Progenitor cell of endocrine pancreas (in vitro differentiated cells): ENCODE measurements around the gene GRAP2. TPM values are rescaled to one million over a fixed set of nuclear protein-coding genes. Genes with fewer than 3 reads are reported as not detected.

Experiments
- DNase-seq: peaks from one replicate; pipeline ENCODE4 v3.0.0; 2021; ENCODE audit warnings: low spot score; ENCODE audit not compliant: unreplicated experiment
- H3K27ac Mint-ChIP-seq: 2 replicates; pipeline ENCODE4 v1.8.0; 2021; ENCODE audit warnings: mild to moderate bottlenecking, moderate library complexity, mixed read lengths
- H3K27me3 Mint-ChIP-seq: 2 replicates; pipeline ENCODE4 v1.8.0; 2021; ENCODE audit warnings: mixed read lengths
- H3K36me3 Mint-ChIP-seq: 2 replicates; pipeline ENCODE4 v1.8.0; 2022; ENCODE audit warnings: mixed read lengths; ENCODE audit not compliant: insufficient read depth
- H3K4me1 Mint-ChIP-seq: 2 replicates; pipeline ENCODE4 v1.8.0; 2021; ENCODE audit warnings: low read depth, mixed read lengths
- H3K4me3 Mint-ChIP-seq: 2 replicates; pipeline ENCODE4 v1.8.0; 2021; ENCODE audit warnings: low read depth, mild to moderate bottlenecking, moderate library complexity, mixed read lengths
- H3K9me3 Mint-ChIP-seq: 2 replicates; pipeline ENCODE4 v1.8.0; 2021; ENCODE audit warnings: low read depth, mixed read lengths
- CTCF ChIP-seq: fragments of 200-600 bp; sonication (generic); IDR thresholded peaks from one replicate; pipeline ENCODE4 v1.5.0; 2021; ENCODE audit warnings: antibody characterized with exemption, mild to moderate bottlenecking; ENCODE audit not compliant: unreplicated experiment
- total RNA-seq: library from RNA; stranded (reverse); gene quantifications from 2 replicates; pipeline ENCODE4 v1.2.1, GENCODE V29; 2021

The GRAP2 gene
- total RNA-seq, 1 donor from 2014 or later, result 0.60 TPM

GRCh38 chr22:39997939-39998726 lies 97.2 kb downstream of the GRAP2 start:
- Mint-ChIP-seq H3K27me3 (peaks cover 7% of the 10 kb centered on the region), H3K9me3 (no peaks in the 10 kb centered on the region), H3K27ac (peak overlapping the region; percentile 97), H3K4me1 (peaks cover 68% of the 10 kb centered on the region), H3K36me3 (no peaks in the 10 kb centered on the region), H3K4me3 (peak overlapping the region; percentile 54)
- no peak for TF ChIP-seq CTCF
- DNase-seq, result no peak

GRCh38 chr22:39999144-39999757 lies 98.4 kb downstream of the GRAP2 start:
- H3K36me3 Mint-ChIP-seq, result peaks cover 2% of the 10 kb centered on the region
- H3K9me3 Mint-ChIP-seq, result no peaks in the 10 kb centered on the region
- H3K27me3 Mint-ChIP-seq, result no peaks in the 10 kb centered on the region
- H3K4me1 Mint-ChIP-seq, result peaks cover 62% of the 10 kb centered on the region
- no peak for DNase-seq
- no peak overlapping the region for H3K4me3 Mint-ChIP-seq
- no peak overlapping the region for H3K27ac Mint-ChIP-seq
- TF ChIP-seq CTCF, result no peak

GRCh38 chr22:40000171-40000570 lies 99.3 kb downstream of the GRAP2 start:
- no peaks in the 10 kb centered on the region for H3K27me3 Mint-ChIP-seq
- peaks cover 65% of the 10 kb centered on the region for H3K4me1 Mint-ChIP-seq

GRCh38 chr22:40001106-40001505 lies 100.2 kb downstream of the GRAP2 start:
- H3K4me3 Mint-ChIP-seq, result no peak overlapping the region
- TF ChIP-seq CTCF, result no peak
- H3K9me3 Mint-ChIP-seq, result no peaks in the 10 kb centered on the region
- H3K27me3 Mint-ChIP-seq, result no peaks in the 10 kb centered on the region
- peaks cover 63% of the 10 kb centered on the region for H3K4me1 Mint-ChIP-seq
- no peak overlapping the region for H3K27ac Mint-ChIP-seq
- no peak for DNase-seq
- H3K36me3 Mint-ChIP-seq, result peaks cover 5% of the 10 kb centered on the region

More at GRCh38 chr22:40000171-40000570, 99.3 kb downstream of the GRAP2 start:
- H3K36me3 Mint-ChIP-seq, result peaks cover 5% of the 10 kb centered on the region
- no peaks in the 10 kb centered on the region for H3K9me3 Mint-ChIP-seq
- DNase-seq, result no peak
- H3K27ac Mint-ChIP-seq, result no peak overlapping the region
- no peak overlapping the region for H3K4me3 Mint-ChIP-seq
- TF ChIP-seq CTCF, result no peak

- H3K36me3 Mint-ChIP-seq, result peaks cover 5% of the 10 kb centered on the region
- peak overlapping the region; percentile 59 for H3K27ac Mint-ChIP-seq
- no peak for TF ChIP-seq CTCF
- H3K9me3 Mint-ChIP-seq, result no peaks in the 10 kb centered on the region
- no peak overlapping the region for H3K4me3 Mint-ChIP-seq
- peaks cover 56% of the 10 kb centered on the region for H3K4me1 Mint-ChIP-seq
- no peaks in the 10 kb centered on the region for H3K27me3 Mint-ChIP-seq
- no peak for DNase-seq
These were observed 101.1 kb downstream of the GRAP2 start for GRCh38 chr22:40001800-40002577.
